Measurements from ENCODE around the gene ZNF385B.

Gene ZNF385B

GRCh38 chr2:179675435-179675834, 186.0 kb downstream of the ZNF385B start:
- Histone ChIP-seq H3K27me3 (ENCODE audit: insufficient read depth, poor library complexity, severe bottlenecking) (no peaks in the 10 kb centered on the region), H3K27ac (replicated peaks) (no peak overlapping the region), H3K4me3 (replicated peaks; ENCODE audit: insufficient read depth, low read length) (no peak overlapping the region)
- TF ChIP-seq CTCF (IDR thresholded peaks at IDR 0.05; ENCODE audit: insufficient read depth, low read length) (no peak), POLR2AphosphoS5 (IDR thresholded peaks at IDR 0.05; ENCODE audit: low read depth) (no peak), SPI1 (IDR thresholded peaks at IDR 0.05; ENCODE audit: borderline replicate concordance, low read depth) (no peak), REST (IDR thresholded peaks at IDR 0.05; ENCODE audit: insufficient replicate concordance, low read depth) (no peak), GABPA (IDR thresholded peaks at IDR 0.05; ENCODE audit: low read depth) (no peak)
- no peak for DNase-seq (ENCODE audit: low read depth in 1 of 2, low spot score in 1 of 2)

- no peak overlapping the region for H3K4me3 ChIP-seq (replicated peaks; ENCODE audit: insufficient read depth, low read length)
- H3K27ac ChIP-seq (replicated peaks), result no peak overlapping the region
- TF ChIP-seq POLR2AphosphoS5 (IDR thresholded peaks at IDR 0.05; ENCODE audit: low read depth) (no peak), SPI1 (IDR thresholded peaks at IDR 0.05; ENCODE audit: borderline replicate concordance, low read depth) (no peak), CTCF (IDR thresholded peaks at IDR 0.05; ENCODE audit: insufficient read depth, low read length) (no peak), REST (IDR thresholded peaks at IDR 0.05; ENCODE audit: insufficient replicate concordance, low read depth) (no peak), GABPA (IDR thresholded peaks at IDR 0.05; ENCODE audit: low read depth) (no peak)
- H3K27me3 ChIP-seq (ENCODE audit: insufficient read depth, poor library complexity, severe bottlenecking), result no peaks in the 10 kb centered on the region
- DNase-seq (ENCODE audit: low read depth in 1 of 2, low spot score in 1 of 2), result no peak
These were observed 190.1 kb downstream of the ZNF385B start for GRCh38 chr2:179671043-179671981.

GRCh38 chr2:179669196-179669595, 192.2 kb downstream of the ZNF385B start:
- no peak overlapping the region for H3K27ac ChIP-seq (replicated peaks)

More at GRCh38 chr2:179669196-179669595, 192.2 kb downstream of the ZNF385B start:
- no peak overlapping the region for H3K4me3 ChIP-seq (replicated peaks; ENCODE audit: insufficient read depth, low read length)
- DNase-seq (ENCODE audit: low read depth in 1 of 2, low spot score in 1 of 2), result no peak
- TF ChIP-seq SPI1 (IDR thresholded peaks at IDR 0.05; ENCODE audit: borderline replicate concordance, low read depth) (no peak), REST (IDR thresholded peaks at IDR 0.05; ENCODE audit: insufficient replicate concordance, low read depth) (no peak), CTCF (IDR thresholded peaks at IDR 0.05; ENCODE audit: insufficient read depth, low read length) (no peak), GABPA (IDR thresholded peaks at IDR 0.05; ENCODE audit: low read depth) (no peak), POLR2AphosphoS5 (IDR thresholded peaks at IDR 0.05; ENCODE audit: low read depth) (no peak)
- no peaks in the 10 kb centered on the region for H3K27me3 ChIP-seq (ENCODE audit: insufficient read depth, poor library complexity, severe bottlenecking)
